GM18499 (cell line): ENCODE measurements around the gene CYP3A7.
"Not testable (repeated sequence)": the region's sequence is repeated elsewhere in the genome, so short reads cannot be mapped to it uniquely, and the experiment has no call there.

Source experiments
- ATAC-seq: cut with Tn5 transposase; IDR thresholded peaks from one replicate; pipeline ENCODE4 v1.9.1; 2021; ENCODE audit warnings: moderate number of reproducible peaks; ENCODE audit not compliant: insufficient read depth, unreplicated experiment

Gene CYP3A7

GRCh38 chr7:99742737-99743394 lies 7.9 kb upstream of the CYP3A7 start:
- no peak for ATAC-seq

GRCh38 chr7:99741441-99741795 lies 6.4 kb upstream of the CYP3A7 start:
- no peak for ATAC-seq

GRCh38 chr7:99740573-99741440 lies 5.8 kb upstream of the CYP3A7 start:
- no peak for ATAC-seq

GRCh38 chr7:99739699-99740572 lies 4.9 kb upstream of the CYP3A7 start:
- no peak for ATAC-seq

GRCh38 chr7:99737726-99738125 lies 2.7 kb upstream of the CYP3A7 start:
- ATAC-seq: no peak

- not testable (repeated sequence) for ATAC-seq
Measured at GRCh38 chr7:99736667-99737066, 1.7 kb upstream of the CYP3A7 start.

GRCh38 chr7:99733448-99733847 lies 1.5 kb downstream of the CYP3A7 start:
- no peak for ATAC-seq

GRCh38 chr7:99733003-99733402 lies 2.0 kb downstream of the CYP3A7 start:
- ATAC-seq: no peak

GRCh38 chr7:99731638-99732374 lies 3.2 kb downstream of the CYP3A7 start:
- ATAC-seq: no peak

- ATAC-seq: no peak
Measured at GRCh38 chr7:99730992-99731391, 4.0 kb downstream of the CYP3A7 start.

- no peak for ATAC-seq
Measured at GRCh38 chr7:99730238-99730810, 4.7 kb downstream of the CYP3A7 start.

- no peak for ATAC-seq
Measured at GRCh38 chr7:99729486-99730237, 5.3 kb downstream of the CYP3A7 start.

GRCh38 chr7:99728615-99729014 lies 6.4 kb downstream of the CYP3A7 start:
- ATAC-seq: no peak

GRCh38 chr7:99723201-99723600 lies 11.8 kb downstream of the CYP3A7 start:
- not testable (repeated sequence) for ATAC-seq

- no peak for ATAC-seq
Measured at GRCh38 chr7:99720800-99721595, 14.0 kb downstream of the CYP3A7 start.

GRCh38 chr7:99719996-99720769 lies 14.8 kb downstream of the CYP3A7 start:
- no peak for ATAC-seq

GRCh38 chr7:99713995-99714570 lies 20.9 kb downstream of the CYP3A7 start:
- ATAC-seq: no peak
